ENCODE data around the gene TAS2R9.

TAS2R9 gene

GRCh38 chr12:10759657-10760056, 50.3 kb downstream of the TAS2R9 start:
- no peaks in the 10 kb centered on the region for H3K27me3 ChIP-seq (replicated peaks; ENCODE audit: control insufficient read depth, insufficient read depth, low read length, poor library complexity, severe bottlenecking)
- no peak for DNase-seq
- no peak overlapping the region for H3K27ac ChIP-seq (ENCODE audit: insufficient read depth, low read length, poor library complexity, severe bottlenecking)
- no peaks in the 10 kb centered on the region for H3K36me3 ChIP-seq (ENCODE audit: control insufficient read depth, insufficient read depth, low read length)
- no peaks in the 10 kb centered on the region for H3K4me1 ChIP-seq (ENCODE audit: control insufficient read depth, insufficient read depth, low read length, poor library complexity, severe bottlenecking)
- H3K4me3 ChIP-seq (ENCODE audit: insufficient read depth, low read depth, low read length, poor library complexity, severe bottlenecking): no peak overlapping the region
- peaks cover 10% of the 10 kb centered on the region for H3K9me3 ChIP-seq (ENCODE audit: control insufficient read depth, low read length)
